Measurements from ENCODE around the gene ADARB1.

Gene ADARB1

GRCh38 chr21:45177039-45177438 is 102.7 kb downstream of the ADARB1 start (continued):
- no peak for TF ChIP-seq ZNF621 (tag by site-specific recombination; IDR thresholded peaks at IDR 0.05)
- no peak for TF ChIP-seq ZBTB49 (tag by site-specific recombination; IDR thresholded peaks at IDR 0.05; ENCODE audit: low read depth)

- H3K4me1 ChIP-seq (ENCODE audit: control insufficient read depth, insufficient read depth, low read length): no peaks in the 10 kb centered on the region
- TF ChIP-seq BCL6B (tag by site-specific recombination; IDR thresholded peaks at IDR 0.05) (no peak), ZSCAN5A (tag by site-specific recombination; IDR thresholded peaks at IDR 0.05) (no peak), ZFP3 (tag by site-specific recombination; IDR thresholded peaks at IDR 0.05; ENCODE audit: low read depth) (no peak), ZNF391 (tag by site-specific recombination; IDR thresholded peaks at IDR 0.05; ENCODE audit: borderline replicate concordance, low read depth) (no peak), ZNF473 (tag by site-specific recombination; IDR thresholded peaks at IDR 0.05) (no peak), ZFP41 (tag by site-specific recombination; IDR thresholded peaks at IDR 0.05; ENCODE audit: borderline replicate concordance) (no peak), ZNF654 (tag by site-specific recombination; IDR thresholded peaks at IDR 0.05; ENCODE audit: low read depth) (no peak), ZNF600 (tag by site-specific recombination; IDR thresholded peaks at IDR 0.05) (no peak), ZNF433 (tag by site-specific recombination; IDR thresholded peaks at IDR 0.05; ENCODE audit: low read depth) (no peak), INSM2 (tag by site-specific recombination; IDR thresholded peaks at IDR 0.05) (no peak), ZNF211 (tag by site-specific recombination; IDR thresholded peaks at IDR 0.05; ENCODE audit: low read depth) (no peak), ZNF707 (tag by site-specific recombination; IDR thresholded peaks at IDR 0.05) (no peak), PRDM4 (tag by site-specific recombination; IDR thresholded peaks at IDR 0.05) (no peak), ZBTB7A (tag by site-specific recombination; IDR thresholded peaks at IDR 0.05; ENCODE audit: low read depth) (no peak), YY1 (tag by site-specific recombination; IDR thresholded peaks at IDR 0.05) (no peak), YY2 (tag by site-specific recombination; IDR thresholded peaks at IDR 0.05) (no peak), ZNF785 (tag by site-specific recombination; IDR thresholded peaks at IDR 0.05) (no peak)
- no peaks in the 10 kb centered on the region for H3K9me3 ChIP-seq (ENCODE audit: control insufficient read depth, insufficient read depth, low read depth, low read length)
- no peak overlapping the region for H3K27ac ChIP-seq (ENCODE audit: extremely low read depth, low read depth, low read length)
- no peak overlapping the region for H3K4me3 ChIP-seq (ENCODE audit: low read depth, low read length)
- H3K36me3 ChIP-seq (ENCODE audit: control insufficient read depth in 2 of 2, insufficient read depth in 1 of 2, low read length in 2 of 2): peaks cover 0 to 14% of the 10 kb centered on the region in 2 experiments; a peak in 1 of 3 replicates
- ChIA-PET POLR2A (no interaction called here), CTCF (no interaction called here)
Observed at GRCh38 chr21:45178070-45178608, 103.8 kb downstream of the ADARB1 start.
